Hippocampal formation (tissue), 2 donors: ENCODE results near the gene NECTIN2.
"Not testable (repeated sequence)": the region's sequence is repeated elsewhere in the genome, so short reads cannot be mapped to it uniquely, and the experiment has no call there.

ENCODE experiments used
- DNase-seq, 2 donors: peaks; one replicate each; lab custom pipeline; 2025; lab: John Stamatoyannopoulos, UW

The NECTIN2 gene

GRCh38 chr19:44817725-44818465 lies 28.2 kb upstream of the NECTIN2 start:
- no peak for DNase-seq

GRCh38 chr19:44818466-44819031 lies 27.5 kb upstream of the NECTIN2 start:
- no peak for DNase-seq

- DNase-seq: no peak
Measured at GRCh38 chr19:44819246-44819832, 26.8 kb upstream of the NECTIN2 start.

- no peak for DNase-seq
Measured at GRCh38 chr19:44820648-44821609, 25.2 kb upstream of the NECTIN2 start.

- no peak for DNase-seq
Measured at GRCh38 chr19:44822177-44822576, 23.9 kb upstream of the NECTIN2 start.

GRCh38 chr19:44822670-44823372 lies 23.3 kb upstream of the NECTIN2 start:
- DNase-seq: no peak

GRCh38 chr19:44823373-44823698 lies 22.8 kb upstream of the NECTIN2 start:
- DNase-seq: no peak

GRCh38 chr19:44824761-44825160 lies 21.3 kb upstream of the NECTIN2 start:
- DNase-seq: no peak

- not testable (repeated sequence) for DNase-seq
Measured at GRCh38 chr19:44832875-44833274, 13.2 kb upstream of the NECTIN2 start.

GRCh38 chr19:44834399-44834798 lies 11.7 kb upstream of the NECTIN2 start:
- not testable (repeated sequence) for DNase-seq

- DNase-seq: no peak
Measured at GRCh38 chr19:44839276-44839675, 6.8 kb upstream of the NECTIN2 start.

GRCh38 chr19:44840811-44841210 lies 5.3 kb upstream of the NECTIN2 start:
- DNase-seq: no peak

- DNase-seq: no peak
Measured at GRCh38 chr19:44841231-44841630, 4.9 kb upstream of the NECTIN2 start.

- DNase-seq: no peak
Measured at GRCh38 chr19:44845286-44845611, 848 bp upstream of the NECTIN2 start.

GRCh38 chr19:44846455-44847143 lies 502 bp downstream of the NECTIN2 start:
- no peak for DNase-seq

- DNase-seq: no peak
Measured at GRCh38 chr19:44847144-44848035, 1.3 kb downstream of the NECTIN2 start.

GRCh38 chr19:44848036-44848811 lies 2.1 kb downstream of the NECTIN2 start:
- no peak for DNase-seq

- DNase-seq: no peak
Measured at GRCh38 chr19:44848812-44849447, 2.8 kb downstream of the NECTIN2 start.

- DNase-seq: no peak
Measured at GRCh38 chr19:44850641-44851109, 4.6 kb downstream of the NECTIN2 start.
